ENCODE results near the gene CTSH.
A peak's percentile ranks its signal among the peaks of the same experiment; 100 is the strongest.

CTSH gene

GRCh38 chr15:78913012-78913411, 31.8 kb downstream of the CTSH start:
- no peak overlapping the region for H3K4me3 ChIP-seq (ENCODE audit: low read depth, low read length)
- DNase-seq (ENCODE audit: low read depth), result no peak
- no peak for TF ChIP-seq CTCF (IDR thresholded peaks at IDR 0.05; ENCODE audit: low read depth, low read length, missing control alignments)

DNA sequence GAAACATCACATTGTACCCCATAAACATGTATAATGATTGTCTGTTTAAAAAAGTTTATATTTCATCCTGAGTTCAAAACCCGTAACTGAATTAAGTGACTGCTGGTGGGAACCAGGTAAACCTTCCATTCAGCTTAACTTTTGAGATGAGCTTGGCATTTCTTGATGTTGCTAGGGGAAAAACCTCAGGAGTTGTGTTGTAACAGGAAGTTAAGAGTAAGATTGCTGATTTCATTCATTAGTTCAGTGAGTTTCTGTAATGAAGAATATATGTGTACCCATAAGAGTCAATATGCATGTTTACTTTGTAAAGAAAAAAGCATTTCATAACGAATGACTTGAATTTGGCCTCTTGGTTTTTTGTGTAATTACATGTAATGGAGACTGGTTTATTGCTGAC, 32.5 kb downstream of the CTSH start:
- no peak for DNase-seq (ENCODE audit: low read depth)
- no peak overlapping the region for H3K4me3 ChIP-seq (ENCODE audit: low read depth, low read length)
- TF ChIP-seq CTCF (IDR thresholded peaks at IDR 0.05; ENCODE audit: low read depth, low read length, missing control alignments), result no peak

GRCh38 chr15:78910271-78910670, 34.6 kb downstream of the CTSH start:
- no peak for DNase-seq (ENCODE audit: low read depth)
- TF ChIP-seq CTCF (IDR thresholded peaks at IDR 0.05; ENCODE audit: low read depth, low read length, missing control alignments), result no peak
- H3K4me3 ChIP-seq (ENCODE audit: low read depth, low read length), result no peak overlapping the region

GRCh38 chr15:78909791-78910228, 35.0 kb downstream of the CTSH start:
- no peak overlapping the region for H3K4me3 ChIP-seq (ENCODE audit: low read depth, low read length)
- peak; percentile 73 for TF ChIP-seq CTCF (IDR thresholded peaks at IDR 0.05; ENCODE audit: low read depth, low read length, missing control alignments)
- DNase-seq (ENCODE audit: low read depth), result no peak

- TF ChIP-seq CTCF (IDR thresholded peaks at IDR 0.05; ENCODE audit: low read depth, low read length, missing control alignments), result no peak
- no peak for DNase-seq (ENCODE audit: low read depth)
- H3K4me3 ChIP-seq (ENCODE audit: low read depth, low read length), result no peak overlapping the region
These were observed 35.6 kb downstream of the CTSH start for GRCh38 chr15:78909160-78909695.

DNA sequence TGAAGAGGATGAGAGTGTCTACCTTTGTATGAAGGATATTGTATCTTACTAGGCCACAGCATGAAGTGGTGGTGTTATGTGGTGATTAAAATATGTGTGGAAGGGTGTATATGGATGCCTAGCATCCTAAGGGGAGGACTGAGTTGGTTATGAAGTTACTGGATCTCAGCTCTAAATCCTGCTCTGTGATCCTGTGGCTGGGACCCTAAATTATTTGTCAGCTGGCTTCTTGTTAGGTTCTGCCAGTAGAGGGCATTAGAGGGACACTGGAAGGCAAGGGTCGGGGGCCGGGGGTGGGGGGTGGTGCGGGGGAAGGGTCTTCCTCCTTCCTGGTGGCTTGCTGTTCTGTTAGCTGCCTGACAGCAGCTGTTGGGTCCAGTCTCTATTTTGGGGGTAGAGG, 37.3 kb downstream of the CTSH start:
- no peak for DNase-seq (ENCODE audit: low read depth)
- H3K4me3 ChIP-seq (ENCODE audit: low read depth, low read length), result no peak overlapping the region
- peak; percentile 34 for TF ChIP-seq CTCF (IDR thresholded peaks at IDR 0.05; ENCODE audit: low read depth, low read length, missing control alignments)

DNA sequence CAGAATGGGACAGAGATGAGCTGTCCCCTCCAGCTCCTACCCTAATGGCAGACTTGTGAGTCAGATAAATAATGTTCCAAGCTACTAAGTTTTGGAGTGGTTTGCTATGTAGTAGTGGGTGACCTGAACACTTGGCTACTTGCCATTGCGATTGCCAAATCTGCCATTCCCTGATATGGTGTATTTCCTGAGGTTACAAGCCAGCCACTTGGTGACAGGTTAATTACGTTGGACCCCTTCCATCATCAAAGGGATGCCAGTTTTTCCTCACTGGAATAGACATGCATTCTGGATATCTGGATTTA, 38.6 kb downstream of the CTSH start:
- no peak for DNase-seq (ENCODE audit: low read depth)
- no peak for TF ChIP-seq CTCF (IDR thresholded peaks at IDR 0.05; ENCODE audit: low read depth, low read length, missing control alignments)
- H3K4me3 ChIP-seq (ENCODE audit: low read depth, low read length), result no peak overlapping the region

Measured in GM12864 (cell line).